B cell (primary cell): ENCODE data around the gene LMAN2. TPM values are rescaled to one million over a fixed set of nuclear protein-coding genes. Genes with fewer than 3 reads are reported as not detected.
A peak's percentile ranks its signal among the peaks of the same experiment; 100 is the strongest.

ENCODE experiments used
- ATAC-seq: fragments of 200-7000 bp; cut with Tn5 transposase; one replicate; pipeline ENCODE4 v1.10.0; 2021; ENCODE audit warnings: low read depth, mild to moderate bottlenecking, moderate number of reproducible peaks, moderate library complexity
- CTCF ChIA-PET: fragments of 350-600 bp; sonication (Branson Sonifier 250); formaldehyde crosslinking; loops from one replicate; lab custom pipeline; 2021; ENCODE audit warnings: antibody characterized with exemption, inconsistent platforms; lab: Charles Lee
- POLR2A ChIA-PET: fragments of 350-600 bp; sonication (Branson Sonifier 250); formaldehyde crosslinking; loops from one replicate; lab custom pipeline; 2021; ENCODE audit warnings: antibody characterized with exemption; lab: Charles Lee
- DNase-seq: peaks from one replicate; pipeline ENCODE4 v3.0.0; 2013
- H2AFZ ChIP-seq: 2 replicates; pipeline ENCODE4 v1.6.1; 2012; ENCODE audit warnings: mild to moderate bottlenecking, low read depth, low read length; ENCODE audit not compliant: insufficient read depth, poor library complexity, severe bottlenecking
- H3K27ac ChIP-seq, 2 donors: 1 replicate in 1 of 2; 2 replicates in 1 of 2; pipeline ENCODE4 v1.5.1; 2012 to 2013; ENCODE audit warnings: low read length in 2 of 2, mild to moderate bottlenecking in 2 of 2, moderate library complexity in 1 of 2
- H3K27me3 ChIP-seq, 4 experiments: fragments of 200-600 bp in 1 of 4; sonication (generic) in 1 of 4; replicated peaks in 1 of 4; 1 replicate in 2 of 4; 2 replicates in 2 of 4; pipeline versions ENCODE4 v1.6.1 to v1.7.0; 2013 to 2016; ENCODE audit warnings: low read length in 3 of 4, mild to moderate bottlenecking in 2 of 4, mixed read lengths in 1 of 4, moderate library complexity in 1 of 4; ENCODE audit not compliant: insufficient read depth in 4 of 4, control insufficient read depth in 3 of 4; ENCODE audit errors: control extremely low read depth in 1 of 4
- H3K36me3 ChIP-seq, 2 experiments: replicated peaks in 1 of 2; 1 replicate in 1 of 2; 2 replicates in 1 of 2; pipeline versions ENCODE4 v1.6.1 to v1.7.1; 2013; ENCODE audit warnings: low read length in 1 of 2; ENCODE audit not compliant: insufficient read depth in 2 of 2, control insufficient read depth in 1 of 2; ENCODE audit errors: control extremely low read depth in 1 of 2, extremely low read depth in 1 of 2
- H3K4me1 ChIP-seq, 2 donors: fragments of 200-600 bp in 1 of 2; sonication (generic) in 1 of 2; 1 replicate in 1 of 2; 2 replicates in 1 of 2; pipeline versions ENCODE4 v1.5.1 to v1.6.1; 2013 to 2017; ENCODE audit warnings: low read length in 2 of 2; ENCODE audit not compliant: control insufficient read depth in 2 of 2, insufficient read depth in 2 of 2
- H3K4me2 ChIP-seq: replicated peaks from 2 replicates; pipeline ENCODE3; 2012; ENCODE audit warnings: mild to moderate bottlenecking, low read depth, low read length; ENCODE audit not compliant: poor library complexity, severe bottlenecking
- H3K4me3 ChIP-seq, 5 experiments: fragments of 200-600 bp in 1 of 5; sonication (generic) in 1 of 5; 1 replicate in 3 of 5; 2 replicates in 2 of 5; pipeline versions ENCODE4 v1.5.1 to v1.7.0; 2011 to 2016; ENCODE audit warnings: low read length in 4 of 5, mild to moderate bottlenecking in 4 of 5, low read depth in 2 of 5, control low read depth in 1 of 5, moderate library complexity in 1 of 5; ENCODE audit not compliant: insufficient read depth in 1 of 5; ENCODE audit errors: control extremely low read depth in 1 of 5, extremely low read depth in 1 of 5
- H3K79me2 ChIP-seq: fragments of 200-600 bp; sonication (generic); one replicate; pipeline ENCODE4 v1.6.0; 2016; ENCODE audit warnings: low read length; ENCODE audit not compliant: control insufficient read depth, insufficient read depth
- H3K9ac ChIP-seq: fragments of 200-600 bp; sonication (generic); 2 replicates; pipeline ENCODE4 v1.6.1; 2017; ENCODE audit warnings: mild to moderate bottlenecking, low read length, moderate library complexity
- H3K9me3 ChIP-seq, 3 donors: one replicate each; pipeline versions ENCODE4 v1.6.1 to v1.7.1; 2013; ENCODE audit warnings: low read length in 2 of 3; ENCODE audit not compliant: control insufficient read depth in 2 of 3, insufficient read depth in 1 of 3; ENCODE audit errors: control extremely low read depth in 1 of 3
- H4K20me1 ChIP-seq: 2 replicates; pipeline ENCODE4 v1.6.0; 2012; ENCODE audit warnings: mild to moderate bottlenecking, low read length; ENCODE audit not compliant: insufficient read depth, control insufficient read depth, poor library complexity, severe bottlenecking
- H3K27ac Mint-ChIP-seq: one replicate; pipeline ENCODE4 v1.8.0; 2021; ENCODE audit warnings: mixed read lengths
- H3K27me3 Mint-ChIP-seq: one replicate; pipeline ENCODE4 v1.8.0; 2021; ENCODE audit warnings: mixed read lengths
- H3K4me1 Mint-ChIP-seq: one replicate; pipeline ENCODE4 v1.8.0; 2021; ENCODE audit warnings: mixed read lengths
- H3K4me3 Mint-ChIP-seq: one replicate; pipeline ENCODE4 v1.8.0; 2021; ENCODE audit warnings: mixed read lengths
- H3K9me3 Mint-ChIP-seq: one replicate; pipeline ENCODE4 v1.8.0; 2022; ENCODE audit warnings: mixed read lengths; ENCODE audit not compliant: insufficient read depth
- EZH2 ChIP-seq: IDR thresholded peaks from 2 replicates; pipeline ENCODE4 v1.6.1; 2012; ENCODE audit warnings: borderline replicate concordance, low read depth, mild to moderate bottlenecking, moderate library complexity, low read length; ENCODE audit not compliant: insufficient read depth, poor library complexity, severe bottlenecking
- WGBS: methylation state at CpG from one replicate; pipeline ENCODE4 v1.1.5; 2013; ENCODE audit warnings: missing lambda C conversion rate; ENCODE audit not compliant: insufficient coverage; 5-methylcytosine and 5-hydroxymethylcytosine counted together
- intact Hi-C: fragments of 100-400 bp; cut with micrococcal nuclease; formaldehyde crosslinking; loops from one replicate; pipeline ENCODE4 v1.10.0; 2022
- polyA plus RNA-seq: library from polyadenylated mRNA; depleted of rRNA; stranded (reverse); fragments of >200 nt; gene quantifications from 2 replicates; pipeline ENCODE4 v1.2.3, GENCODE V29; 2012
- total RNA-seq, 2 donors: library from RNA; stranded (reverse); fragments of 120-200 nt in 1 of 2; gene quantifications; 1 replicate in 1 of 2; 2 replicates in 1 of 2; pipeline versions ENCODE4 v1.2.3 to v1.2.4, GENCODE V29; 2013 to 2022
- TF ChIP-seq, protein P1 (sequence below): fragments of 200-600 bp; IDR thresholded peaks from one replicate; pipeline ENCODE4 v1.8.0; 2022; ENCODE audit warnings: antibody characterized with exemption, mild to moderate bottlenecking

The LMAN2 gene
- total and polyA plus RNA-seq, 2 donors (not counting 1 experiment from before 2014, with no cell fraction given): 99.4 to 123 TPM

DNA sequence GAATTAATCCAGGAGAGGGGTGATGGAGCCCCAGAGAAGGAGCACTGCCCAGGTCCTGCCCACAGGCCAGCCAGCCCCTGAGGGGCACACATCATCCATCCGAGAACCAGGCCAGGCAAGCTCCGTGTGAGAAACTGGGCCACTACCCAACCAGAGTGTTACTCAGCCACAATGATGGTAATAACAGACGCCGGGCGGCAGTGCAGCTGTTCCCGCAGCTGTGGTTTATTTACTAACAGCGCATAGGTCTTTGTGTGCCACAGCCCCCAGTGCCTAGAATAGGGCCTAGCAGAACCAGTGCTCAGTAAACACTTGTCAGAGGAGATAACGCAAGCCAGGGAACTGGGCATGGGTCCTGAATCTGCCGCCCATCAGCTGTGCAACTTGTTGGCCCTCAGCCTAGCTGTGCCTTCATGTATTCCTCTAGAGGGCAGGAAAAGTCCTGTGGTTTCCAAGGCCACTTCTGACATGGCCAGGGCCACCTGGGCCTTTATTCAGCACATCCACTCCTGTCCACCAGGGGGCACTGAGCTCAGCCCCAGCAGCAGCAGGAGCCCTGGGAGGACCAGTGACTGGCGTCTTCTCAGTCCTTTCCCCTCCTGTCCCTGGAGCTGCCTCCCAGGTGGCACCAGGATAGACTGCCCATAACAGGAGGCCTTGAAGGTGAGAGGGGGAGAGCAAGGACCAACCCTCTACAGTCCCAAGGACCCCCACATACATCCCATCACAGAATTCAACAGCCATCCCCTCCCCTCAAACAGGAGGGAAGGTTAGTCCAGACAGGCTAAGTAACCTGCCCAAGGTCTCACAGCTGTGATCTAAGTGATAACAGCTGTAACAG, 41.9 kb downstream of the LMAN2 start:
- Histone ChIP-seq H3K4me2 (peak overlapping the region; percentile 99), H3K27me3 (no peaks in the 10 kb centered on the region), H3K9ac (no peak overlapping the region), H3K4me3 (no peak overlapping the region), H3K79me2 (peaks cover 28% of the 10 kb centered on the region), H3K9me3 (peaks cover 0 to 2% (median 0%) of the 10 kb centered on the region in 3 donors), H2AFZ (no peak overlapping the region), H4K20me1 (peaks cover 63% of the 10 kb centered on the region), H3K4me1 (peaks cover 54 to 73% of the 10 kb centered on the region in 2 donors), H3K27ac (no peak overlapping the region), H3K36me3 (peaks cover 2 to 28% of the 10 kb centered on the region in 2 experiments)
- peaks cover 63% of the 10 kb centered on the region for H3K4me1 Mint-ChIP-seq
- no peaks in the 10 kb centered on the region for H3K27me3 Mint-ChIP-seq
- H3K27ac Mint-ChIP-seq: peak overlapping the region; percentile 50
- 69% methylated on average over 9 of the region's 10 CpGs for WGBS
- no peaks in the 10 kb centered on the region for H3K9me3 Mint-ChIP-seq
- intact Hi-C loops: loop anchor here (10.0 kb wide), 1 partner anchor 805 kb away; the partner anchor contains the start of gene N4BP3
- peak; percentile 34 for ATAC-seq
- DNase-seq: peak; percentile 79
- H3K4me3 Mint-ChIP-seq: peak overlapping the region; percentile 67
- TF ChIP-seq EZH2: no peak
- TF ChIP-seq, protein P1, sequence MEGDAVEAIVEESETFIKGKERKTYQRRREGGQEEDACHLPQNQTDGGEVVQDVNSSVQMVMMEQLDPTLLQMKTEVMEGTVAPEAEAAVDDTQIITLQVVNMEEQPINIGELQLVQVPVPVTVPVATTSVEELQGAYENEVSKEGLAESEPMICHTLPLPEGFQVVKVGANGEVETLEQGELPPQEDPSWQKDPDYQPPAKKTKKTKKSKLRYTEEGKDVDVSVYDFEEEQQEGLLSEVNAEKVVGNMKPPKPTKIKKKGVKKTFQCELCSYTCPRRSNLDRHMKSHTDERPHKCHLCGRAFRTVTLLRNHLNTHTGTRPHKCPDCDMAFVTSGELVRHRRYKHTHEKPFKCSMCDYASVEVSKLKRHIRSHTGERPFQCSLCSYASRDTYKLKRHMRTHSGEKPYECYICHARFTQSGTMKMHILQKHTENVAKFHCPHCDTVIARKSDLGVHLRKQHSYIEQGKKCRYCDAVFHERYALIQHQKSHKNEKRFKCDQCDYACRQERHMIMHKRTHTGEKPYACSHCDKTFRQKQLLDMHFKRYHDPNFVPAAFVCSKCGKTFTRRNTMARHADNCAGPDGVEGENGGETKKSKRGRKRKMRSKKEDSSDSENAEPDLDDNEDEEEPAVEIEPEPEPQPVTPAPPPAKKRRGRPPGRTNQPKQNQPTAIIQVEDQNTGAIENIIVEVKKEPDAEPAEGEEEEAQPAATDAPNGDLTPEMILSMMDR: peak; percentile 86
- ChIA-PET CTCF (interaction anchor here (0.6 to 4.9 kb wide), 34 partner anchors 9 to 844 kb away, joined by 3 to 34 read pairs (median 4); partner anchors contain the start of genes LMAN2, NHP2 and TMED9), POLR2A (interaction anchor here (0.8 to 1.2 kb wide), 3 partner anchors 9 to 773 kb away, joined by 3 read pairs; partner anchors contain the start of genes LMAN2 and RNF44)
